GM23338 (cell line): ENCODE results near the gene FGGY. TPM values are rescaled to one million over a fixed set of nuclear protein-coding genes. Genes with fewer than 3 reads are reported as not detected.

Source experiments
- ATAC-seq: fragments of 200-7000 bp; cut with Tn5 transposase; 3 replicates; pipeline ENCODE4 v1.9.1; 2020
- DNase-seq: peaks from one replicate; pipeline ENCODE4 v3.0.0-alpha.2; 2015; ENCODE audit warnings: low spot score
- H2AFZ ChIP-seq: fragments of 200-600 bp; sonication (generic); 2 replicates; pipeline ENCODE4 v1.8.0; 2016; ENCODE audit warnings: antibody characterized with exemption, mild to moderate bottlenecking, moderate library complexity
- H3F3A ChIP-seq: fragments of 200-600 bp; sonication (generic); replicated peaks from 2 replicates; pipeline ENCODE4 v1.8.0; 2017; ENCODE audit warnings: antibody characterized with exemption, mixed run types, low read depth
- H3K27ac ChIP-seq: fragments of 200-600 bp; sonication (generic); 2 replicates; pipeline ENCODE4 v1.6.1; 2016; ENCODE audit warnings: low read depth
- H3K27me3 ChIP-seq: fragments of 200-600 bp; sonication (generic); 2 replicates; pipeline ENCODE4 v1.8.0; 2016; ENCODE audit warnings: mild to moderate bottlenecking, mixed run types, moderate library complexity; ENCODE audit not compliant: insufficient read depth
- H3K36me3 ChIP-seq: fragments of 200-600 bp; sonication (generic); 2 replicates; pipeline ENCODE4 v1.8.0; 2016; ENCODE audit warnings: mild to moderate bottlenecking; ENCODE audit not compliant: insufficient read depth
- H3K4me1 ChIP-seq: fragments of 200-600 bp; sonication (generic); 2 replicates; pipeline ENCODE4 v1.8.0; 2016; ENCODE audit warnings: mild to moderate bottlenecking, moderate library complexity; ENCODE audit not compliant: insufficient read depth
- H3K4me2 ChIP-seq: fragments of 200-600 bp; sonication (generic); 2 replicates; pipeline ENCODE4 v1.7.1; 2017; ENCODE audit warnings: mixed run types
- H3K4me3 ChIP-seq: fragments of 200-600 bp; sonication (generic); 2 replicates; pipeline ENCODE4 v1.6.1; 2016; ENCODE audit warnings: mixed run types
- H3K79me2 ChIP-seq: fragments of 200-600 bp; sonication (generic); replicated peaks from 2 replicates; pipeline ENCODE4 v1.8.0; 2017; ENCODE audit warnings: mild to moderate bottlenecking; ENCODE audit not compliant: insufficient read depth
- H3K9me2 ChIP-seq: fragments of 200-600 bp; sonication (generic); 2 replicates; pipeline ENCODE4 v1.8.0; 2017; ENCODE audit not compliant: insufficient read depth
- H4K20me1 ChIP-seq: fragments of 200-600 bp; sonication (generic); replicated peaks from 2 replicates; pipeline ENCODE4 v1.8.0; 2017; ENCODE audit warnings: mild to moderate bottlenecking; ENCODE audit not compliant: insufficient read depth
- H3K27ac Mint-ChIP-seq: 2 replicates; pipeline ENCODE4 v1.8.0; 2020; ENCODE audit warnings: inconsistent platforms, mild to moderate bottlenecking, moderate library complexity, mixed read lengths
- H3K27me3 Mint-ChIP-seq: 3 replicates; pipeline ENCODE4 v1.8.0; 2022; ENCODE audit warnings: low read depth, mild to moderate bottlenecking, moderate library complexity, mixed read lengths, inconsistent platforms; ENCODE audit not compliant: insufficient read depth, poor library complexity
- H3K36me3 Mint-ChIP-seq: 3 replicates; pipeline ENCODE4 v1.8.0; 2021; ENCODE audit warnings: low read depth, mild to moderate bottlenecking, inconsistent platforms, moderate library complexity, mixed read lengths
- H3K4me1 Mint-ChIP-seq: 3 replicates; pipeline ENCODE4 v1.8.0; 2020; ENCODE audit warnings: mild to moderate bottlenecking, inconsistent platforms, mixed read lengths
- H3K4me3 Mint-ChIP-seq: 3 replicates; pipeline ENCODE4 v1.8.0; 2021; ENCODE audit warnings: moderate library complexity, mild to moderate bottlenecking, inconsistent platforms, mixed read lengths
- H3K9me3 Mint-ChIP-seq: 3 replicates; pipeline ENCODE4 v1.8.0; 2020; ENCODE audit warnings: moderate library complexity, mild to moderate bottlenecking, inconsistent platforms, mixed read lengths
- CTCF ChIP-seq, 2 experiments: fragments of 200-600 bp in 1 of 2; sonication (generic) in 1 of 2; conservative IDR thresholded peaks; 2 replicates each; pipeline versions ENCODE4 v1.5.1 to v1.6.1; 2016 to 2017; ENCODE audit warnings: antibody characterized with exemption in 2 of 2, low read depth in 2 of 2, mild to moderate bottlenecking in 2 of 2, moderate library complexity in 1 of 2
- ETS1 ChIP-seq: IDR thresholded peaks from 2 replicates; pipeline ENCODE4 v1.6.1; 2016; ENCODE audit warnings: antibody characterized with exemption
- EZH2 ChIP-seq: fragments of 200-600 bp; sonication (generic); IDR thresholded peaks from one replicate; pipeline ENCODE4 v1.8.0; 2017; ENCODE audit warnings: antibody characterized with exemption, mild to moderate bottlenecking, low read depth; ENCODE audit not compliant: unreplicated experiment
- POLR2AphosphoS5 ChIP-seq: IDR thresholded peaks from 2 replicates; pipeline ENCODE4 v1.6.1; 2016; ENCODE audit warnings: antibody characterized with exemption, low read depth
- REST ChIP-seq: IDR thresholded peaks from one replicate; pipeline ENCODE4 v1.6.1; 2018; ENCODE audit warnings: antibody characterized with exemption; ENCODE audit not compliant: unreplicated experiment
- STAT1 ChIP-seq: IDR thresholded peaks from one replicate; pipeline ENCODE4 v1.6.1; 2016; ENCODE audit warnings: antibody characterized with exemption; ENCODE audit not compliant: unreplicated experiment
- ZNF114 ChIP-seq: fragments of 250-450 bp; sonication (Bioruptor Pico); IDR thresholded peaks from 2 replicates; pipeline ENCODE4 v1.5.0; 2020; ENCODE audit warnings: mild to moderate bottlenecking, moderate library complexity
- ZNF331 ChIP-seq: fragments of 250-450 bp; sonication (Bioruptor Pico); IDR thresholded peaks from 2 replicates; pipeline ENCODE4 v1.5.0; 2020; ENCODE audit warnings: low read depth, mild to moderate bottlenecking, moderate library complexity
- polyA plus RNA-seq: library from polyadenylated mRNA; unstranded; fragments of >200 nt; fragmentation: Nextera tagmentation; extraction: Ambion mirVana; gene quantifications from 2 replicates; pipeline ENCODE4 v1.2.1, GENCODE V29; 2016
- total RNA-seq: library from RNA; depleted of rRNA; stranded (reverse); fragments of >200 nt; shearing (Covaris generic); gene quantifications from 2 replicates; pipeline ENCODE4 v1.2.3, GENCODE V29; 2014

FGGY gene
- total and polyA plus RNA-seq, 2 experiments from 2014 or later = 10.9 to 21.4 TPM

- TF ChIP-seq ETS1 (no peak), STAT1 (no peak), POLR2AphosphoS5 (no peak), EZH2 (no peak)
These were observed 454.1 kb downstream of the FGGY start (continued) for GRCh38 chr1:59751004-59751395.

GRCh38 chr1:59751801-59752200, 454.9 kb downstream of the FGGY start:
- H3K9me2 ChIP-seq = 0 out of 2 replicates have a peak, but pooled peaks cover 5% of the 10 kb centered on the region
- Mint-ChIP-seq H3K9me3 (no peaks in the 10 kb centered on the region), H3K27me3 (no peaks in the 10 kb centered on the region), H3K36me3 (no peaks in the 10 kb centered on the region), H3K27ac (no peak overlapping the region), H3K4me3 (no peak overlapping the region), H3K4me1 (no peaks in the 10 kb centered on the region)
- no peak for DNase-seq
- no peak overlapping the region for H3K4me3 ChIP-seq
- no peak overlapping the region for H2AFZ ChIP-seq
- no peak overlapping the region for H3K27ac ChIP-seq
- no peaks in the 10 kb centered on the region for H4K20me1 ChIP-seq
- no peaks in the 10 kb centered on the region for H3F3A ChIP-seq
- H3K4me2 ChIP-seq = no peak overlapping the region
- no peaks in the 10 kb centered on the region for H3K36me3 ChIP-seq
- ATAC-seq = no peak
- no peak for TF ChIP-seq REST
- TF ChIP-seq CTCF (conservative IDR thresholded peaks at IDR 0.05; ENCODE audit: low read depth in 2 of 2) = no peak
- TF ChIP-seq ZNF331 (CRISPR knock-in tag) = no peak
- TF ChIP-seq POLR2AphosphoS5 = no peak
- TF ChIP-seq STAT1 = no peak
- no peak for TF ChIP-seq ETS1
- TF ChIP-seq ZNF114 (CRISPR knock-in tag) = no peak
- no peak for TF ChIP-seq EZH2
- H3K4me1 ChIP-seq = no peaks in the 10 kb centered on the region
- no peaks in the 10 kb centered on the region for H3K79me2 ChIP-seq
- H3K27me3 ChIP-seq = no peaks in the 10 kb centered on the region
